Mesodermal cell (in vitro differentiated cells): ENCODE measurements around the gene RAB25. TPM values are rescaled to one million over a fixed set of nuclear protein-coding genes. Genes with fewer than 3 reads are reported as not detected.
A peak's percentile ranks its signal among the peaks of the same experiment; 100 is the strongest.

Source experiments
- H3K27ac ChIP-seq: 2 replicates; pipeline ENCODE4 v1.7.0; 2013; ENCODE audit warnings: mild to moderate bottlenecking, low read depth, low read length, moderate library complexity; ENCODE audit not compliant: severe bottlenecking
- H3K36me3 ChIP-seq: 2 replicates; pipeline ENCODE4 v1.7.1; 2013; ENCODE audit warnings: mild to moderate bottlenecking, low read length, moderate library complexity; ENCODE audit not compliant: control insufficient read depth, insufficient read depth
- H3K4me1 ChIP-seq: one replicate; pipeline ENCODE4 v1.7.1; 2013; ENCODE audit warnings: mild to moderate bottlenecking, low read length; ENCODE audit not compliant: insufficient read depth, control insufficient read depth, poor library complexity, severe bottlenecking
- H3K4me3 ChIP-seq: 2 replicates; pipeline ENCODE4 v1.7.0; 2013; ENCODE audit warnings: low read length, control low read depth, mild to moderate bottlenecking; ENCODE audit not compliant: insufficient read depth, poor library complexity, severe bottlenecking; ENCODE audit errors: extremely low read depth
- H3K9me3 ChIP-seq: 2 replicates; pipeline ENCODE4 v1.7.1; 2013; ENCODE audit warnings: mild to moderate bottlenecking, low read length, moderate library complexity; ENCODE audit not compliant: control insufficient read depth
- WGBS, 2 experiments: methylation state at CpG; one replicate each; pipeline ENCODE4 v1.1.5; 2013; ENCODE audit warnings: missing lambda C conversion rate in 2 of 2; ENCODE audit not compliant: insufficient coverage in 2 of 2; 5-methylcytosine and 5-hydroxymethylcytosine counted together
- polyA plus RNA-seq, 2 experiments: library from polyadenylated mRNA; stranded (reverse); fragments of 50-300 nt; gene quantifications; one replicate each; pipeline ENCODE4 v1.2.3, GENCODE V29; 2013

Gene RAB25
- polyA plus RNA-seq (2013, experiment 1 of 2), result 0.74 TPM
- polyA plus RNA-seq (2013, experiment 2 of 2), result 0.91 TPM

GRCh38 chr1:156060937-156061636, at the start of gene RAB25:
TSS of gene RAB25 (plus strand) at chr1:156061160. CDS start at chr1:156061401, 241 bp downstream.
- Histone ChIP-seq H3K9me3 (no peaks in the 10 kb centered on the region), H3K4me3 (no peak within 1 kb of the TSS), H3K36me3 (peaks cover 23% of the 10 kb centered on the region), H3K4me1 (peaks cover 12% of the 10 kb centered on the region), H3K27ac (no peak within 1 kb of the TSS)
- WGBS, 2 experiments, result 39 to 50% methylated on average over 5 to 10 of the region's 11 CpGs

GRCh38 chr1:156012051-156012817, 48.7 kb upstream of the RAB25 start:
- H3K4me1 ChIP-seq, result no peaks in the 10 kb centered on the region
- 93 to 100% methylated on average over 1 to 3 of the region's 4 CpGs for WGBS, 2 experiments
- no peak overlapping the region for H3K27ac ChIP-seq
- H3K36me3 ChIP-seq, result peaks cover 86% of the 10 kb centered on the region
- no peaks in the 10 kb centered on the region for H3K9me3 ChIP-seq
- no peak overlapping the region for H3K4me3 ChIP-seq

- Histone ChIP-seq H3K4me3 (no peak overlapping the region), H3K9me3 (no peaks in the 10 kb centered on the region), H3K36me3 (peaks cover 98% of the 10 kb centered on the region), H3K27ac (no peak overlapping the region), H3K4me1 (peaks cover 4% of the 10 kb centered on the region)
- 95% methylated on average over 6 of the region's 7 CpGs for WGBS, 2 experiments
These were observed 46.1 kb upstream of the RAB25 start for GRCh38 chr1:156014829-156015228.

GRCh38 chr1:156019946-156020292, 41.0 kb upstream of the RAB25 start:
- Histone ChIP-seq H3K36me3 (peaks cover 48% of the 10 kb centered on the region), H3K27ac (no peak overlapping the region), H3K4me3 (peak overlapping the region; percentile 67), H3K9me3 (no peaks in the 10 kb centered on the region), H3K4me1 (peaks cover 8% of the 10 kb centered on the region)
- 63 to 71% methylated on average over 8 of the region's 8 CpGs for WGBS, 2 experiments

GRCh38 chr1:156020293-156021092, 40.5 kb upstream of the RAB25 start, which contains the start of gene SSR2:
TSS of gene SSR2 (minus strand) at chr1:156020951. CDS start at chr1:156020167, 784 bp downstream.
- Histone ChIP-seq H3K9me3 (no peaks in the 10 kb centered on the region), H3K4me3 (peak within 1 kb of the TSS; percentile 67), H3K27ac (peak within 1 kb of the TSS; percentile 5), H3K36me3 (peaks cover 44% of the 10 kb centered on the region), H3K4me1 (peaks cover 8% of the 10 kb centered on the region)
- WGBS, 2 experiments, result 0 to 1% methylated on average over 37 to 42 of the region's 45 CpGs

GRCh38 chr1:156021093-156021428, 39.9 kb upstream of the RAB25 start:
- Histone ChIP-seq H3K4me1 (peaks cover 8% of the 10 kb centered on the region), H3K36me3 (peaks cover 39% of the 10 kb centered on the region), H3K9me3 (no peaks in the 10 kb centered on the region), H3K4me3 (peak overlapping the region; percentile 67), H3K27ac (no peak overlapping the region)
- 11 to 33% methylated on average over 3 to 4 of the region's 4 CpGs for WGBS, 2 experiments

GRCh38 chr1:156021954-156022353, 39.0 kb upstream of the RAB25 start:
- H3K27ac ChIP-seq, result no peak overlapping the region
- H3K36me3 ChIP-seq, result peaks cover 30% of the 10 kb centered on the region
- no peaks in the 10 kb centered on the region for H3K9me3 ChIP-seq
- H3K4me3 ChIP-seq, result no peak overlapping the region
- H3K4me1 ChIP-seq, result peaks cover 8% of the 10 kb centered on the region
- WGBS, 2 experiments, result 64 to 100% methylated on average over 1 of the region's 2 CpGs

GRCh38 chr1:156024801-156025200, 36.2 kb upstream of the RAB25 start:
- Histone ChIP-seq H3K9me3 (no peaks in the 10 kb centered on the region), H3K4me3 (no peak overlapping the region), H3K36me3 (peaks cover 1% of the 10 kb centered on the region), H3K4me1 (peaks cover 4% of the 10 kb centered on the region), H3K27ac (no peak overlapping the region)
- 71 to 98% methylated on average over 1 to 5 of the region's 5 CpGs for WGBS, 2 experiments

- no peaks in the 10 kb centered on the region for H3K9me3 ChIP-seq
- H3K4me3 ChIP-seq, result no peak overlapping the region
- 11 to 18% methylated on average over 7 to 9 of the region's 9 CpGs for WGBS, 2 experiments
- H3K36me3 ChIP-seq, result no peaks in the 10 kb centered on the region
- H3K27ac ChIP-seq, result no peak overlapping the region
- H3K4me1 ChIP-seq, result peaks cover 4% of the 10 kb centered on the region
These were observed 35.1 kb upstream of the RAB25 start for GRCh38 chr1:156025876-156026275.

- WGBS, 2 experiments, result 100% methylated on average over 2 of the region's 4 CpGs; no CpG with 5 or more reads in 1 of the 2 experiments
- Histone ChIP-seq H3K27ac (no peak overlapping the region), H3K9me3 (no peaks in the 10 kb centered on the region), H3K4me1 (no peaks in the 10 kb centered on the region), H3K36me3 (no peaks in the 10 kb centered on the region), H3K4me3 (no peak overlapping the region)
These were observed 34.4 kb upstream of the RAB25 start for GRCh38 chr1:156026588-156026987.
